Stimulated activated CD8-positive, alpha-beta memory T cell treated with anti-CD3 and anti-CD28 coated beads, Interleukin-12 subunit alpha, Interleukin-12 subunit beta, amount 100 ng/mL, for 1 hour (primary cell): ENCODE results near the gene BAG1.

ENCODE experiments used
- DNase-seq: peaks from one replicate; pipeline ENCODE4 v3.0.0-alpha.2; 2020; ENCODE audit warnings: low read depth

The BAG1 gene

DNA sequence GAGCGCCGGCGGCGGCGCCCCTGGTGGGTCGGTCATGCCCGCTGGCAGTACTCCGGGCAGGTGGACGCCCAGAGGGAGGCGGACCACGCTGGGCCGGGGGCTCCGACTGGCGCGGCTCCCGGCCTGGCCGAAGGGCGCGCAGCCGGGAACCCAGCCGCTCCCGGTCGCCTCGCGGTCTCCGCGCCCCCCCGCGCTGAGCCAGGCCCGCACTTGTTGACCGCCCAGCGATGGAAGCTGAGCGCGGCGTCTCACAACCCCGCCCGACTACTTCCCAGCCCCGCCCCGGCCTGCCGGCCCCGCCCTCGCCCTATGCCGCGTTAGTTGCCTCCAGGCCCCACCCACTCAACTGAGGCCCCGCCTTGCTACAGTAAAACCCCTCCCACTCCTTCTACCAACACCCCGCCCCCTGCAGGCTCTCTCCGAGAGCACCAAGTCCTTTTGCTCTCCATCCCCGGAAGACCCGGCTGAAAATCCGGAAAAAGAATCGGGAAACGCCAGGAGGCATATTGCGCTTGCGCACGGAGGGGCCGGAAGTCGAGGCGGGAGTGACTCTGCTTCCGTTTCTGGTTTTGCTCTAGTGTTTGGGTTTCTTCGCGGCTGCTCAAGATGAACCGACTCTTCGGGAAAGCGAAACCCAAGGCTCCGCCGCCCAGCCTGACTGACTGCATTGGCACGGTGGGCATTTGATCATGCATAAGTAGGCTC lies at the start of gene BAG1, which contains the start of gene CHMP5:
TSS of gene BAG1 (minus strand) at position 236 of the 705 bp plus-strand sequence.
TSS of gene CHMP5 (plus strand) at position 577 of the 705 bp plus-strand sequence. CDS start at position 607, 30 bp downstream.
- peak; percentile 99 for DNase-seq

DNA sequence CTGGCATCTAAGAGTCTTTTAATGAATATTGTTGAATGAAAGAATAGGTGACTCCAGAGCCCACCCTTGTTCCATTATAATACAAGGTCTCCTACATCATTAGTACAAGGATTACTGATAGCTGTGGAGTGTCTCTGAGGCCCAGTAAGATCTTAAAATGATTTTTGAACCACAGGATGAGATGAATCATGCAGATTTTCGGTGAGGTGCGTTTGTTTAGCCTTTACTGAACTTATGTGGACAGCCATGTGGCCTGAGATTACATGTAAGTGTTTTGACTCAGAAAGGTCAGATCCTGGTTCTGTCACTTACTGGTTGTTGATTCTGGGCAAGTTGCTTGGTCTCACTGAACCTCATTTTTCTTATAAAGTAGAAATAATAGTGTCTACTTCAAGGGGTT lies 47.4 kb upstream of the BAG1 start:
- DNase-seq, result no peak

DNA sequence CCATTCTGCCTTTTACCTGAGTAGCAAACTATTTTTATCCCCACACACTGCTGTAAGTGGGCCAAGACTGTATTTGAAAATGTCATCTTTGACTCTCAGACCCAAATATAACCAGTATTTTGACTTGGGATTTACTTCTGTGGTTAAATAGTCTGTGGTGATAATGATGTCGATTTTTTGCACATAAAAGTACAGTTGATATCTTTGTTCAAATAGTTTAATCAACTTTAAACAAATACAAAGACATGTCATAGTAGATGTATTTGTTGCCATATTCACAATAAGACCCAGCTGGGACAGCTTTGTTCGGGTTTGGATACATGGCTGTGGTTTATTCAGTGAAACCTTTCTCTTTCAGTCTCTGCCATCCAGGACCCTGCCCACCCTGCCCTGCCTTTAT lies 46.2 kb upstream of the BAG1 start:
- DNase-seq, result no peak

DNA sequence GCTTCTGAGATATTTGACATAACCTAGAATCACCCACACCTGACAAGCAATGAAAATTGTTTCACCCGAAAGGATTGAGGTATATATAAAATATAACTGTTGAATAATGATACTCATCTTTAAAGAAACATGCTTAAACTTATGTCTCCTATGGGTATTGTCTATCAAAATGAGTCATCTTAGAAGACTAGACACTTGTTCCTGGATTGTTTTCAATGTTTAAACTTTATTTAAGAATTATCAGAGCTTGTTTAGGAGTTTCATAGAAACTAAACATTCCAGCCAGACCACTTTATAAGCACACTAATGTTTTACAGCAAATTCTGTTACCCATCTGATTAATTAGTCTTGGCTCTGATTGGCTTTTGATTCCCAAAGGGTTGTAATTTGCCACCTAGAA lies 45.4 kb upstream of the BAG1 start:
- DNase-seq, result no peak

DNA sequence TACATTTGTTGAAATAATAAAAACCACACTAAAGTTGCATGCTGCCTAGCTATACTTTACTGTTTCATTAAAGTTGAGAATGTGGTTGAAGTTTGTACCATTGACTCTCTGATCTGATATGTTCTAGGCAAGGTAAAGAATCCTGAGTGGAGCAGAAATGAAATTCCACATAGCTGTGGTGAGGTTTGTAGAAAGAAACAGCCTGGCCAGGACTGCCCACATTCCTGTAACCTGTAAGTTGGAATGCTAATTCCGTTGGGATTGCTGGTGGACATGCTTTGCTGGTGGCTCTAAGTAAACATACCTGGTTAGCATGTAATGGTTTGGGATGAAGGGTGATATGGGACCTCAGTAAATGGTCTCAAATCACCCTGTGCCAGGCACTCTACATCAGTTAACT lies 42.6 kb upstream of the BAG1 start:
- no peak for DNase-seq

DNA sequence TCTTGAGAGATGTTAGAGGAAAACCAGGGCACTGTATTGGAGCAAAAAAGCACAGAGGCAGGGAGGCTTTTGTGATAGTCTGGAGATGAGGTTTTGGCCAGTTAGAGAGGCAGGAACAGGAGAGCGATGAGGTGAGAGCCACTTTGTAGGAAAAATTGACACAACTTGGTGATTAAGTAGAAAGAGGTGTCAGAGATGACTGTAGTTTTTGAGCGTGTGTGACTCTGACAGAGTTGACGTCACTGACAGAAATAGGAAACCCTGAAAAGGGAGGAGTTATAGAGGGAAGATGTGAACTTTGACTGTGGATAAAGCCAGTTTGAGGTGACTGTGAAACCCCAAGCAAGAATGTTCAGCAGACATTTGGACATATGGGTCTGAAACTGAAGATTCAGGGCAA lies 41.5 kb upstream of the BAG1 start:
- DNase-seq, result no peak

DNA sequence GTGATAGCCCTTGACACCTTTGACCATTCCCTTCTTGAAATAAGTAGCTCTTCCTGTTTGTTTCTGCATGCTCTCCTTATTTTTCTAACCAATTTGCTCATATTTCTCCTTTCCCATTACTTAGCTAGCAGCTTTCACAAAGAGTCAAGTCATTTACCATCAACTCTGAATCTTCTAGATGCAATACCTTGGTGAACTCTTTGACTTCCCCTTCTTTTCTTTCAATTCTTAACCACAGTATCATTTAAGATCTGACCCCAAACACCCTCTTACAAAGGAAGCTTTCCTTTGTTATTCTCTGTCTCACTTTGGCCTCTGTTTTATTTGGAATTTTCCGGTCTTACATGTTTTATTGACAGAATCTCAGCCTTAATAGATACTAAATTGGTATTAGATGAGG lies 39.9 kb upstream of the BAG1 start:
- no peak for DNase-seq

DNA sequence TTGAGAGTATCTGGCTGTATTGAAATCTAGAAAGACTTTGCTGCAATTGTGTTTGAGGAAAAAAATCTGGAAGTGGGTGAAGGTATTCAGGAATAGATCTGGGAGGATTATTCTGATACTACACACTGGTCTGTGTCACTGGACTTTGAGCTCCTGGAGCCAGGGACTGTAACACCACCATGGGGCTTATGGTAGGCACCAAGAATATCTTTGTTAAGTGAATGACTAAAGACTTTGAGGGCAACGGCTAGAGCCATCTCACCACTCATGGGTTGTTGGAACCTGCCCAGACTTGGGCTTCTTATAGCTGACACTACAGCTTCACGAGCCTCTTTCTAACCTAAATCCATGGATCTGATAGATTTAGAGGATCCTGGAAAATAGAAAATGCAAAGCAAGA lies 36.0 kb upstream of the BAG1 start:
- DNase-seq, result no peak

DNA sequence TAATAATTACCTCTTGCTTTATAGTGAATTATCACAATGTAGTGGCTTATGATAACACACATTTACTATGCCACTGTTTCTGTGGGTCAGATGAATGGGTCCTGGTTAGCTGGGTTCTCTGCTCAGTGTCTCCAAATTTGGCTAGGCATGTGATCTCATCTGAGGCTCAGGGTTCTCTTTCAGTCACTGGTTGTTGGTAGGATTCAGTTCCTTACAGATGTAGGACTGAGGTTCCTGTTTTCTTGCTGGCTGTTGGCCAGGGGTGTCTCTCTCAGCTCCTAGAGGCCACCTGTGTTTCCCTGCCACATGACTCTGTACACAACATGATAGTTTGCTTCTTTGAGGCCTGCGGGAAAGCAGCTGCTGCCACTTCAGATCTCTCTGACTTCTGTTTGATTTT lies 32.9 kb upstream of the BAG1 start:
- DNase-seq, result no peak

DNA sequence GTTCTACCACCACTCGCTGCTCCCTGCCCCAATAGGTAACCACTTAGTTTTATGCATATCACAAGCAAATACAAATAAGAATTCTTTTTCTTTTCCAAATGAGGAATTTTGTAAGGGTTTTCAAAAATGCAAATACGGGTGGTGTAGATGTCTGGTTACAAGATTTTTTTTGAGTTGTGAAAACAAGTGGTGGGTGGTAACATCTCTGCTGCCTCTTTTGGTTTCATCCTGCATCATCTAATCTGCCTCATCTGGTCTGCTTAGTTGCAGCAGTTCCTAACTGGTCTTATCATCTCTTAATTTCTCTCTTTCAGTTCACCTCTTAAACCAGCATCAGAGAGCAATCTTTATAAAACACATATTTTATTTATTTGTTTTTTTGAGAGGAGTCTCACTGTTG lies 31.1 kb upstream of the BAG1 start:
- no peak for DNase-seq

DNA sequence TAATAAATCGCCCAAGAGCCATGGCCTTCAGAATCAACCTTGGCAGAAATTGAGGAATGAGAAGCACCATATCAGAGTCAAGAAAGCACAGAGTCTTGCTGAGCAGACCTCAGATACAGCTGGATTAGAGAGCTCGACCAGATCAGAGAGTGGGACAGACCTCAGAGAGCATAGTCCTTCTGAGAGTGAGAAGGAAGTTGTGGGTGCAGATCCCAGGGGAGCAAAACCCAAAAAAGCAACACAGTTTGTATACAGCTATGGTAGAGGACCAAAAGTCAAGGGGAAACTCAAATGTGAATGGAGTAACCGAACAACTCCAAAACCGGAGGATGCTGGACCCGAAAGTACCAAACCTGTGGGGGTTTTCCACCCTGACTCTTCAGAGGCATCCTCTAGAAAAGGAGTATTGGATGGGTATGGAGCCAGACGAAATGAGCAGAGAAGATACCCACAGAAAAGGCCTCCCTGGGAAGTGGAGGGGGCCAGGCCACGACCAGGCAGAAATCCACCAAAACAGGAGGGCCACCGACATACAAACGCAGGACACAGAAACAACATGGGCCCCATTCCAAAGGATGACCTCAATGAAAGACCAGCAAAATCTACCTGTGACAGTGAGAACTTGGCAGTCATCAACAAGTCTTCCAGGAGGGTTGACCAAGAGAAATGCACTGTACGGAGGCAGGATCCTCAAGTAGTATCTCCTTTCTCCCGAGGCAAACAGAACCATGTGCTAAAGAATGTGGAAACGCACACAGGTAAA lies 30.3 kb upstream of the BAG1 start:
- DNase-seq, result no peak

DNA sequence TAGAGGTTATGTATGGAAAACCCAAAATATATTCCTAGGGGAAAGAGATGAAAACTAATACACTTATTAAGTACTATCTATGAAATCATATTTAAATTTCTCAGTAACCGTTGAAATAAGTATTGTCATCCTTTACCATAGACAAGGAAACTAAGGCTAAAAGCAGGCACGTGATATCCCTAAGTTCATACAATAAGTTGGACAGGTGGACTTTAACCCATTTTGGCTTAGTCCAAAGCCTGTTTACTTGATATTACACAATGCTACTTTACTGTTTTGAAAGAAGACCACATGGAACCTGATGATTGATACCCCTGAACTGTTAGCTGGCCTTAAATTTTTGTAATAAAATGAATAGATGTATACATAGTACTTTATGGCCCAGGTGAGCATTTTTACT lies 29.3 kb upstream of the BAG1 start:
- no peak for DNase-seq

DNA sequence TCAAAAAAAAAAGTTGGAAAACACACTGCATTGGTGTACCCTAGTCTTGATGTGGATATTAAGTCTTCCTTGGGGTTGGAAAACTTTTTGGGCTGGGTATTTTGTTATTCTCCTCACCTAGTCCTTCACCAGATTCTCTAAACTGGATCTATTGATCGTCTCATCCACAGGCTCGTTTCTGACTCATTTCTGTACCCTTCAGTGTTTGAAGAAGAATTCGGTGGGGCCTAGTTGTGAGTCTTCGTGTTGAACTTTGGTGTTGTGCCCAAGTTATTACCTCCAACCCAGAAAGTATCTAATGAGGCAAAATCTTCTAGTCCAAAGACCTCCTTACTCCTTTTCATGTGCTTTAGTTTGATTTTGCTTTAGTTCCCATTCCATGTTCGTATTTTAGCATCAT lies 27.4 kb upstream of the BAG1 start:
- DNase-seq, result no peak

DNA sequence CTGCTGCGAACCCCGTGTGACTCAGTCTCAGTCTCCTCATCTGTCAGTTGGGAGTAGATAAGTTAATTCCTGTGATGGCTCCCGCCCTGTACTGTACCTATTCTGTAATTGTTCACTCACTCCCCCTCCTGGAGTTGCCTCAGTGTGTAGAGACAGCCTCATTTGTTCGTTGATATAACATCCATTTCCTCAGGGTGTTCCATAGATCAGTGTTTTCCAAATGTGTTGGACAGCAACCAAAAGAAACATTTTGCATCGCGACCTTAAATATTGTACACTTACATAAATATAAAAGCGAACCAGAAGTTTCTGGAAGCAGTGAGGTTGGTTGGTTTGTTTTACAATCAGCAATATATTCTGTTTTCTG lies 26.5 kb upstream of the BAG1 start:
- no peak for DNase-seq

DNA sequence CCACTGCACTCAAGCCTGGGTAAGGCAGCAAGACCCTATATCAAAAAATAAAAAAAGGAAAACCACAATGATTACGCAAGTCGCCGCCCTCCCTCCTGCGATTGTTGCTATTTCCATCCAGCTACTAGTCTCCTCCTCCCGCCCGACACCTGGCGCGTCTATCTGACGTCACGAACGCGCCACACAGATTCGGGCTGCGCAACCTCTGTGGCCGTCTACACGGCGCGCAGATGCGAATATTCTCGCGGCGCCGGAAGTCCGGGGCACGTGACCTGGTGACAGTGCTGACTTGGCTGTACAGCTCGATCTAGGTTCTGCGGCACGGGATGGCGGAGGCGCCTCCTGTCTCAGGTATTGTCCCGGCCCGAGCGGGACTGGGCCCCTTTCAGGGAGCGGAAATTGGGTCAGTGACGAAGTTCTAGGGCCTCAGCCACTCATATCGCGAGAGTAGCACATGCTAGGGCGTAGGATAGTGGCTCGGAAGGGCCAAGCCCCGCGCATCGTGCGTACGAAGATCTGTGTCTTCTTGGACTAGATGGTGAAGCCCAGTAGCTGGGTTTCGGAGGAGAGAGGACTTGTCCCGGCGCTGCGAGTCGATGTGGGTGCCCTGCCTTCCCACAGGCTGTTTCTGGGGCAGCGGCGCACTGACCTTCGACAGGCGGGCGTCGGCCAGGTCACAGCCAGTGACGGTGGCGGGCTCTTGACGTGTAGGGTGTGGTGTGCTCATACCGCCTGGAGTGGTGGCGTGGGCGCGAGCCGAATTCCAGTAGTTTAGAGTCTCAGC lies 25.9 kb upstream of the BAG1 start, which contains the start of gene NFX1:
TSS of gene NFX1 (plus strand) at position 270 of the 784 bp plus-strand sequence. CDS start at position 327, 57 bp downstream.
- DNase-seq, result peak; percentile 97

DNA sequence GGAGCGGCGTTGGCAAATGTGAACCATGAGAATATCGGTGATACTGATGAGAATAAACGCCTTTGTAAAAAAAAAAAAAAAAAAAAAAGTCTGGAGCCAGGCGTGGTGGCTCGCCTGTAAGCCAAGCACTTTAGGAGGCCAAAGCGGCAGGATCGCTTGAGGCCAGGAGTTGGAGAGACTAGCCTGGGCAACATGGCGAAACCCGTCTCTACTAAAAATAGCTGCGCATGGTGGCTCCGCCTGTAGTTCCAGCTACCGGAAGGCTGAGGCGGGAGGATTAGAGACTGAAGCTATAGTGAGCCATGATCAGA lies 25.4 kb upstream of the BAG1 start:
- DNase-seq, result no peak

DNA sequence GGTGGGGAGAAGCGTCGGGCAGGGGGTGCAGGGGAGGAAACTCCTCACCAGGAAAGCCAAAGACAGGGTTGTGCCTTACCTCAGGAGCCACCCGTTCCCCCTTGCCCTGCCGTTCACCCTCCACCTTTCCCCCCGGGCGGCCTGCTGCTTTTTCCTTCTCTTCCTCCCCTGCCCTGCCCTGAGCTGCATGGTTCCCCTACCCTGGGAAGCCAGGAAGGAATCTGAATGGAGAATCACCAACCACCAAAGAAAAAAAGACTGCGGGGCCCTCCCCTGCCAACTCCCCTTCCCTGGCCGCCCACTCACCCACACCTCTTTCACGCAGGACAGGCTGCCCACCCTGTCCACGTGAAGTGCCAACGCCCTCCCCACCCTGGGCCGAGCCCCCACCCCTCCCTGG lies 25.0 kb upstream of the BAG1 start:
- no peak for DNase-seq

DNA sequence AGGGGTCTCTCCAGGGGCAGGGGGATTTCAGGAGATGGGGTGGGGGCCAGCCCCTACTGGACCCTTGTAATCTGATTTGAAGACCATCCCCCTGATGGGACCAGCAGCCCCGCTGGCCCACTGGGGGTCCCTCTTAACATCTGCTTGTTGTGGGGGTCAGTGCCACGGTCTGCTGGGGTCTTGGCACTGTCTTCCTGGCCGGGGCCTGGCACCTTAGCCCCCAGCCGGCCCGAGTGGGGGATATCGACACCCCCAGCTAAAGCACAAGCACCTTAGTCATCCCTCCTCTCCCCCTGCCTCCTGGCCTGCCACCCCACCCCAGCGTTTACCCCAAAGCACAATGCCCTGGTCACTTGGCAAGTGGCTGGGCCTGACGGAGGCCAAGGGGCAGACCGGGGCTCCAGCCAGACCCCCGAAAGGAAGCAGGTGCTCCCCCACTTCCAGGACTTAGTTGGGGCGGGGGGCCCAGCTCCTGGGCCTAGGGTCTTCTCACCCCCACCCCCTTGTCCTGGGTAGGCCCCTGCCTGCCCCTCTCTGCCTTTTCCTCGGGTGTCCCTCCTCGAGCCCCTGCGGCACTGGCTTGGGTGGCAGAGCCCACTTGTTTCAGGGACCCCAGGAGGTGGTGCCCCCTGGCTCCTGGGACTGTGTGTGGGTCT lies 24.4 kb upstream of the BAG1 start:
- no peak for DNase-seq

DNA sequence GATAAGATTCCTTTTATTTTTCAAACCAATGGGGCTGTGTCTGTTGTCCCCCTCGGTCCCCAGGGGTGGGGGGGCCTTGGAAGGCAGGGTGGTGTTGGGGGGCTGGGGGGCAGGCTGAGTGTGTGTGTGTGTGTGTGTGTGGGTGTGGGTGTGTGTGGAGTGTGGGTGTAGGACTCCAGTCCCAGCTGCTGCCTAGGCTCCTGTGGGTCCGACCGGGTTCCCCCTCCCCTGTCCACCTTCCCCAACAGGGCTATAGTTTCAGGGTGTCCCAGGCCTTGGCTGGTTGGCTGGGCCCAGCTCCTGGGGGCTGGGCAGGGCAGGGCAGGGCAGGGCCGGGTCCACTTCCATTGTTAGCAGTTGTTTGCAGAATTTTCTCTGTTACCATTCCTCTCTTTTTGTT lies 23.7 kb upstream of the BAG1 start:
- no peak for DNase-seq

DNA sequence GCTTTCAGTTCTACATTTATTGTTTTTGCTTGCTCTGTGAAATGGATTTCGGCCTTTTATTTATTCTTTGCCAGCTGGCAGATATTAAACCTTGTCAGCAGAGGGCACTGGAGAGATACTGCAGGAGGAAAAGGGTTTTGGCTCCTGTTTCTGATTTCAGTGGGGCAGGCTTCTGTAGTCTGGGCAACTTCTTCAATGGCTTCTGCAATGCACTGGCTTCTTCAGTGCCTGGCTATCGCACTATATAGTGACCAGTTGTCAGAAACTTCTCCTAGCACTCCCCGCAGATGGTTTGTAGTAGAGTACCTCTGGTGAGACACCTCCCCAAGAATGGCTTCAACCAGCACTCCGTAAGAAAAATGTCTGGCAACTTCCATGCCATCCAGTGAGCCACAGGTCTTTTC lies 22.6 kb upstream of the BAG1 start:
- DNase-seq, result no peak

DNA sequence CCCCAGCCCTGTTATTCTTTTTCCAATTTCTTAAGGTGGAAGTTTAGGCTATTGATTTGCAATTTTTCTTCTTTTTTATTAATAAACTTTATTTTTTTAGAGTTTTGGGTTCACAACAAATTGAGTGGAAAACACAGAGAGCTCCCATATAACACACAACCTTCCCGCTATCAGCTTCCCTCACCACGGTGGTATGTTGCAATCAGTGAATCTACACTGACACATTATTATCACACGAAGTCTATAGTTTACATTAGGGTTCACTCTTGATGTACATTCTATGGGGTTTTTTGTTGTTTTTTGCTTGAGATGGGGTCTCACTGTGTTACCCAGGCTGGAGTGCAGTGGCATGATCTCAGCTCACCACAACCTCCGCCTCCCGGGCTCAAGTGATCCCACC lies 21.0 kb upstream of the BAG1 start:
- DNase-seq, result no peak

DNA sequence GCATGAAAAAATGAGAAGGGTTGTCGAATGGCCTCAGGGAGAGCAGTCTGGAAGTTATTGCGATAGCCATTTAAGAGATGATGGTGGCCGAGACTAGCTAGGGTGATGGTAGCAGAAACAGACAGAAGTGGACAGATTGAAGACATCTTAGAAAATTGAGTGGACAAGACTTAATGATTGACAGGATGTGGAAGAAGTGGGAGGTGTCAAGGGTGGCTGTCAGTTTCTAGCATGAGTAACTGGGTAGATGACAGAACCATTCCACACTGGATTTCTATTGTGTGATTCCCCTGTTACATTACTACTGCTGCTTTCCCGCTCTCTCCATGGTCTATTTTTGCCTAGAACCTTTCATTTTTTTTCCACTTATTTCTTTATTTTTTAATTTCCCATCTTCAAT lies 13.0 kb upstream of the BAG1 start:
- no peak for DNase-seq

DNA sequence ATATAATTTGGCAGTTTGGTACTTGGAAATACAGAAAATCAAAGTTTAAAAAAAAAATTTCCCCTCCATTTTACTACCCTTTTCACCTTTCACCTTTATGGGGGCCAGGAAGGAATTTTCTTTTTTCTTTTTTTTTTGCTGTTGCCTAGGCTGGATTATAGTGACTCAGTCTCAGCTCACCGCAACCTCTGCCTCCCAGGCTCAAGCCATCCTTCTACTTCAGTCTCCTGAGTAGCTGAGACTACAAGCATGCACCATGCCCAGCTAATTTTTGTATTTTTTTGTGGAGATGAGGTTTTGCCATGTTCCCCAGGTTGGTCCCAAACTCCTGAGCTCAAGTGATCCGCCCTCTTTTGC lies 9.4 kb upstream of the BAG1 start:
- DNase-seq, result no peak
